Measurements from ENCODE around the gene HADH. TPM values are rescaled to one million over a fixed set of nuclear protein-coding genes. Genes with fewer than 3 reads are reported as not detected.

Gene HADH
- total RNA-seq, 4 donors from 2014 or later = 31.5 to 39.9 (median 35.3) TPM

GRCh38 chr4:107999932-108000539, 10.3 kb downstream of the HADH start:
- DNase-seq (ENCODE audit: low spot score in 2 of 2) = no peak
- TF ChIP-seq, protein P1, sequence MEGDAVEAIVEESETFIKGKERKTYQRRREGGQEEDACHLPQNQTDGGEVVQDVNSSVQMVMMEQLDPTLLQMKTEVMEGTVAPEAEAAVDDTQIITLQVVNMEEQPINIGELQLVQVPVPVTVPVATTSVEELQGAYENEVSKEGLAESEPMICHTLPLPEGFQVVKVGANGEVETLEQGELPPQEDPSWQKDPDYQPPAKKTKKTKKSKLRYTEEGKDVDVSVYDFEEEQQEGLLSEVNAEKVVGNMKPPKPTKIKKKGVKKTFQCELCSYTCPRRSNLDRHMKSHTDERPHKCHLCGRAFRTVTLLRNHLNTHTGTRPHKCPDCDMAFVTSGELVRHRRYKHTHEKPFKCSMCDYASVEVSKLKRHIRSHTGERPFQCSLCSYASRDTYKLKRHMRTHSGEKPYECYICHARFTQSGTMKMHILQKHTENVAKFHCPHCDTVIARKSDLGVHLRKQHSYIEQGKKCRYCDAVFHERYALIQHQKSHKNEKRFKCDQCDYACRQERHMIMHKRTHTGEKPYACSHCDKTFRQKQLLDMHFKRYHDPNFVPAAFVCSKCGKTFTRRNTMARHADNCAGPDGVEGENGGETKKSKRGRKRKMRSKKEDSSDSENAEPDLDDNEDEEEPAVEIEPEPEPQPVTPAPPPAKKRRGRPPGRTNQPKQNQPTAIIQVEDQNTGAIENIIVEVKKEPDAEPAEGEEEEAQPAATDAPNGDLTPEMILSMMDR (IDR thresholded peaks at IDR 0.05) = no peak
- no peak for TF ChIP-seq POLR2A (IDR thresholded peaks at IDR 0.05)
- H3K4me3 ChIP-seq (ENCODE audit: low read depth, poor library complexity, severe bottlenecking) = no peak overlapping the region
- WGBS, 2 donors = 76 to 79% methylated on average over 2 of the region's 2 CpGs
- intact Hi-C loops (cut with DNase I; ENCODE audit: low total_unique reads) = no loop called here

DNA sequence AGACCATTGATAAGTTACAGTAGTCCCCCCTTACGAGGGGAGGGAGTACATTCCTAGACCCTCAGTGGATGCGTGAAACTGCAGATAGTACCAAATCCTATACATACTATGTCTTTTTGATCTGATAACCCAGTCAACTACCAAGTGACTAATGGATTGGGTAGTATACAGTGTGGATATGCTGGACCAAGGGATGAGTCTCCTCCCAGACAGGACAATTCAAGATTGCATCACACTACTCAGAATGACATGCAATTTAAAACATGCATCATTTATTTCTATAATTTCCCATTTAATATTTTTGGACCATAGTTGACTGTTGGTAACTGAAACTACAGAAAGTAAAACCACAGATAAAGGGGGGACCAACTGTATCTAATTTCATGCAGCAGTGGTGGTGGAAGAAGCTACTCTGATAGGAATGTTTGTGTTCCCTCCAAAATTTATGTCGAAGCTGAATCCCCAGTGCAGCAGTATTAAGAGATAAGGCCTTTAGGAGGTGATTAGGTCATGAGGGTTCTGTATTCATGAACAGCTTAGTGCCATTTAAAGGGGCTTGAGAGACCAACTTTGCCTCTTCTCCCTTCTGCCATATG, 11.9 kb downstream of the HADH start:
- no peak for DNase-seq (ENCODE audit: low spot score in 2 of 2)
- intact Hi-C loops (cut with DNase I; ENCODE audit: low total_unique reads) = no loop called here
- H3K4me3 ChIP-seq (ENCODE audit: low read depth, poor library complexity, severe bottlenecking) = no peak overlapping the region
- WGBS, 2 donors = 95 to 98% methylated on average over 3 of the region's 3 CpGs
- no peak for TF ChIP-seq POLR2A (IDR thresholded peaks at IDR 0.05)
- TF ChIP-seq, protein P1 (IDR thresholded peaks at IDR 0.05) = no peak

DNA sequence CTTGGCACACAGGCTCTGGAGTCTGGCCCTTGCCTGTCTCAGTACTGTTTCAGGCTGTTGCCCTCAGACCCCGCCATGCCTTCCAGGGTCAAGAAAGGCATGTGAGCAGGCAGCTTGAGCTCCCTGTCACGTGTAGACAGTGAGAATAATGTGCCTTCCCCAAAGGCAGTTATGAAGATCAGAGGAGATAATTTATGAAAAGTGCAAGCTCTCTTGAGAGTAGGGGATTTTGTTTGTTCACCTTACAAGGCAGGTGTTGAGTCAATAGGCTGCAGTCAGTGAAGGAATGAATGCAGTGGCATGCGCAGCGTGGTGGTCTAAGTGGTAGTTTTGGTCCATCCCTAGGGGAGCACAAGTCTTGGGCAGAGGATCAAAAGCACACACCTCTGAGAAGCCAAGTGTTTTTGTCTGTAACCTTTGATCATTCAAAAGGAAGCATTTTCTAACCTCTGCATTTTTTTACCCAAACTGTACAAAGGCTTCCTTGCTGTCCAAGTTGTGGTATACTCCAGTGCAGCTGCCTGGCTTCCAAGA, 14.4 kb downstream of the HADH start:
- 77 to 81% methylated on average over 4 of the region's 4 CpGs for WGBS, 2 donors
- DNase-seq (ENCODE audit: low spot score in 2 of 2) = no peak
- H3K4me3 ChIP-seq (ENCODE audit: low read depth, poor library complexity, severe bottlenecking) = no peak overlapping the region
- intact Hi-C loops (cut with DNase I; ENCODE audit: low total_unique reads) = no loop called here
- TF ChIP-seq POLR2A (IDR thresholded peaks at IDR 0.05) = no peak
- TF ChIP-seq, protein P1 (IDR thresholded peaks at IDR 0.05) = no peak

GRCh38 chr4:108004646-108005045, 15.0 kb downstream of the HADH start:
- TF ChIP-seq, protein P1 (IDR thresholded peaks at IDR 0.05) = no peak
- no peak for TF ChIP-seq POLR2A (IDR thresholded peaks at IDR 0.05)
- intact Hi-C loops (cut with DNase I; ENCODE audit: low total_unique reads) = no loop called here
- H3K4me3 ChIP-seq (ENCODE audit: low read depth, poor library complexity, severe bottlenecking) = no peak overlapping the region
- no peak for DNase-seq (ENCODE audit: low spot score in 2 of 2)
- 90 to 91% methylated on average over 2 of the region's 2 CpGs for WGBS, 2 donors

GRCh38 chr4:108005807-108006206, 16.1 kb downstream of the HADH start:
- H3K4me3 ChIP-seq (ENCODE audit: low read depth, poor library complexity, severe bottlenecking) = no peak overlapping the region
- no peak for DNase-seq (ENCODE audit: low spot score in 2 of 2)
- intact Hi-C loops (cut with DNase I; ENCODE audit: low total_unique reads) = no loop called here
- WGBS, 2 donors = 93 to 100% methylated on average over 1 of the region's 1 CpG
- TF ChIP-seq, protein P1 (IDR thresholded peaks at IDR 0.05) = no peak
- TF ChIP-seq POLR2A (IDR thresholded peaks at IDR 0.05) = no peak

Measured in lower leg skin (tissue), 4 donors.